IPS-18c (cell line): ENCODE data around the gene GFOD2.

Experiments
- H3K4me3 ChIP-seq: 2 replicates; pipeline ENCODE4 v1.7.0; 2013; ENCODE audit warnings: low read depth, mild to moderate bottlenecking, low read length, moderate library complexity; ENCODE audit not compliant: insufficient read depth
- H3K9me3 ChIP-seq: one replicate; pipeline ENCODE4 v1.6.1; 2013; ENCODE audit warnings: mild to moderate bottlenecking, low read length, moderate library complexity; ENCODE audit not compliant: control insufficient read depth, insufficient read depth

GFOD2 gene

DNA sequence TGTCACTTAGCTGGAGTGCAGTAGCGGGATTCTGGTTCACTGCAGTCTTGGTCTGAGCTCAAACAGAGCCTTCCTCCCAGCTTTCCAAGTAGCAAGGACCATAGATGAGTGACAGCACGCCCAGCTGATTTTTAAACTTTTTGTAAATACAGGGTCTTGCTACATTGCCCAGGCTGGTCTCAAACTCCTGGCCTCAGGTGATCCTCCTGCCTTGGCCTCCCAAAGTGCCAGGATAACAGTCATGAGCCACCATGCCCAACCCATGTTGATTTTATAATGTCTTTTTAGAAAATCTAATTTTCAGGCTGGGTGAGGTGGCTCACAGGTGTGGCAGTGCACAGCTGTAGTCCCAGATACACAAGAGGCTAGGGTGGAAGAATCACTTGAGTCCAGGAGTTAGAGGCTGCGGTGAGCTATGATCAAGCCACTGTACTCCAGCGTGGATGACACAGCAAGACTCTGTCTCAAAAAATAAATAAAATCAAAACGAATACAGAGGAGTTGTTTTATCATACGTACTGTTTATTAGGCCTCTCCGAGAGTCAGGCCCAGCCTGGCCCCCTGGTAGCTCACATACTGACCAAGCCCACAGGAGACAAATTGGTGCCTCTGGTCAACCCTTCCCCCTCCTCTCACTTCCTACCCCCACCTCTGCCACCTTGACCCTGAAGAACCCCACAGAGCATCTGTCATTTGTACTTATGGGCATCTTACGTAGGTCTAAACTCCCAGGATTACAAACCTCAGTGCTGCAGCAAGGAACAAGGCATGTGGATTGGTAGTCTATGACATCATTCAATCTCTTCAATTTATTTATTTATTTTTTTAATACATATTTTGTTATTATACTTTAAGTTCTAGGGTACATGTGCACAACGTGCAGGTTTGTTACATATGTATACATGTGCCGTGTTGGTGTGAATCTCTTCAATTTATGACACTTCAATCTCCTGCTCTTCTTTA, 38.9 kb downstream of the GFOD2 start:
- peaks cover 2% of the 10 kb centered on the region for H3K9me3 ChIP-seq
- no peak overlapping the region for H3K4me3 ChIP-seq

DNA sequence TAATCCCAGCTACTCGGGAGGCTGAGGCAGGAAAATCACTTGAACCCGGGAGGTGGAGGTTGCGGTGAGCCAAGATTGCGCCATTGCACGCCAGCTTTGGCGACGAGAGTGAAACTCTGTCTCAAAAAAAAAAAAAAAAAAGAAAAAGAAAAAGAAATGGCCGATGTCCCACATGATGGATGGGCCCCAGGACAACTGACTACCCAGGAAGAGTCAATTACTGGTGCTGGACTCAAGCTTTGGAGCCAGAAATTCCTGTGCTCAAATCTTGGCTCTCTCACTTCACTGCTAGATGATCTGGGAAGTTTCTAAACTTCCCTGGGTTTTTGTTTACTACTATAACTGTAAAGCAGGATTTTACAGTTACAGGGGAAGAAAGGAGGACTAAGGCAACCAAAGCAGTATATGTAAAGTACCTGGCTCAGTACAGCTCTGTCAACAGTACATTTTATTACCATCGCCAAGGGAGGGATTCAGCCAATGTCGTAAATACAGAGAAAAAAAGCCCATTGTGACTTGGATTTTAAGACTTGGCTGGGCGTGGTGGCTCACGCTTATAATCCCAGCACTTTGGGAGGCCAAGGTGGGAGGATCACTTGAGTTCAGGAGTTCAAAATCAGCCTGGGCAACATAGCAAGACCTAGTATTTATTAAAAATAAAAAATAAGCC, 40.6 kb downstream of the GFOD2 start:
- no peak overlapping the region for H3K4me3 ChIP-seq
- peaks cover 2% of the 10 kb centered on the region for H3K9me3 ChIP-seq

DNA sequence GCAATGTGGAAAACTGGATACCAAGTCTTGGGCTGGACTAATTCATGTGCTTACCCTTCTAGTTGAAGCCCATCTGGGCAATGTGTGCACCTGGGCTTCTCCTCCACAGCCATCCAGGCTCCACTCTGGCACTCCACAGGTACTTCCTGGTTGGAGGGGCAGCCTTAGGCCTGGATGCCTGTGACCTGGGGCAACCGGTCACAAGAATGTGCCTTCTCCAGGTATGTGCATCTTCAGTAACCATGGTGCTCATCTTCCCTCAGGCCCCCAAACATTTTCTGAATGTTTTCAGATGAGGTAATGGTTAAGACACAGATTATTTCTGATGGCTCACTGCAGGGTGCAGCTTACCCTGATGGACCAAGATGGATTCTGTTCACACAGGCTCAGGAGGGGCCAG, 41.4 kb downstream of the GFOD2 start:
- Histone ChIP-seq H3K9me3 (peaks cover 2% of the 10 kb centered on the region), H3K4me3 (no peak overlapping the region)

DNA sequence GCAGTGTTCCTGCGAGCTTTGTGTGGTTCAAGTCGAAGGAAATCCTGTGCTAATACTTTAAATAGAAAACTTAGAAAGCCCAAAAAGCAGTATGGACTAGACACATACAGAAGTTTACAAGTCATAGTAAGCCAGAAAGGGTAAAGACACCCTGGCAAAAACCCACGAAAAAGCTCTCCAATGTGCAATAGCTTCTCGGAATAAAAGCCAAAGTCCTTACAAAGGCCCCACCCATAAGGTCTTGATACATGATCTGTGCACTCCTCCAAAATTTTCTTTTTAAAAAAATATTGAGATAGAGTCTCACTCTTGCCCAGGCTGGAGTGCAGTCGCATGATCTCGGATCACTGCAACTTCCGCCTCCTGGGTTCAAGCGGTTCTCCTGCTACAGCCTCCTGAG, 42.2 kb downstream of the GFOD2 start:
- H3K9me3 ChIP-seq: peaks cover 2% of the 10 kb centered on the region

DNA sequence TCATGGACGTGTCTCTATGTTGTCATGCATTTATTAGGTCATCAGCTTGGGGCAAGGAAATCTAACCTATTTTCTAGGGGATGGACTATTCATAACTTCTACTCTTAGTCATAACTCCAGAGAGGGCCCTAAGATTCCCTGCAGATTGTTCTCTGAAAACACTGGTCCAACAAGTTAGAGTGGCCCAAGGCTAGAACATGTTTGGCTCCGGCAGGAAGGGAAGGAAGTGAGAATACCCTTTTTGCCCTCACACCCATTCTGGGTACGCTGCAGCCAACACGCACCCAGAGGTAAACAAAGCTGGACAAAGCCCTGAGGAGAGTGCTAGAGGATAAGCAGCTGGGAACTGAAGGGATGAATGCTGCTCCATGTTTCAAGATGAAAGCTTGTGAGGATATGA, 42.6 kb downstream of the GFOD2 start:
- H3K9me3 ChIP-seq: peaks cover 2% of the 10 kb centered on the region
- no peak overlapping the region for H3K4me3 ChIP-seq

More for the DNA sequence above, 42.2 kb downstream of the GFOD2 start:
- H3K4me3 ChIP-seq: no peak overlapping the region

DNA sequence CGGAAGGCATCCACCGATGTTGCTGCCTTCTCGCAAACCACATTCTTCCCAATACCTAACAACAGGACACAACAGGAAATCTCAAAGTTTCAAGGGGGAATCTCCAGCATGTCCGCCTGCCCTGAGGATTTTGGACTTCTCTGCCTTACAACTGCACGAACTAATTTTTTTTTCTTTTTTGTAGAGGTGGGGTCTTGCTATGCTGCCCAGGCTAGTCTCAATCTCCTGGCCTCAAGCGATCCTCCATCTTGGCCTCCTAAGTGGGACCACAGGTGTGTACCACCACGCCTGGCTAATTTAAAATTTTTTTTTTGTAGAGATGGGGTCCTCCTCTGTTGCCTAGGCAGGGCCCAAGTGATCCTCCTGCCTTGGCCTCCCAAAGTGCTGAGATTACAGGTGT, 43.1 kb downstream of the GFOD2 start:
- Histone ChIP-seq H3K9me3 (peaks cover 2% of the 10 kb centered on the region), H3K4me3 (no peak overlapping the region)

DNA sequence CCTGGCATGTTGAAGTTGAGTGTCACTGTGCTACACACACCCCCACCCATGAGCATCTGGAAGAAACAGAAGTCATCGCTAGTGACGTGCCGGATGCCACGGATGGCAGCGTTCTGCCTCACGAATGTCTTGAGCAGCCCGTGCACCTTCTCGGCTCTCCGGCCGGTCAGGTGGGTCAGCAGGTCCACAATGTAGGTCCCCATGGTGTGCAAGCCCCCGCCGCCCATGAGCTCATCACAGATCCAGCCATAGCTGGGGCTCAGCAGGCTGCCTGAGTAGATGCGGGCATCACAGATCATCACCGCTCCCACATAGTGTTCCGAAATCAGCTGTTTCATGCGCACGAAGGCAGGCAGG, 43.6 kb downstream of the GFOD2 start:
- Histone ChIP-seq H3K4me3 (no peak overlapping the region), H3K9me3 (peaks cover 2% of the 10 kb centered on the region)

DNA sequence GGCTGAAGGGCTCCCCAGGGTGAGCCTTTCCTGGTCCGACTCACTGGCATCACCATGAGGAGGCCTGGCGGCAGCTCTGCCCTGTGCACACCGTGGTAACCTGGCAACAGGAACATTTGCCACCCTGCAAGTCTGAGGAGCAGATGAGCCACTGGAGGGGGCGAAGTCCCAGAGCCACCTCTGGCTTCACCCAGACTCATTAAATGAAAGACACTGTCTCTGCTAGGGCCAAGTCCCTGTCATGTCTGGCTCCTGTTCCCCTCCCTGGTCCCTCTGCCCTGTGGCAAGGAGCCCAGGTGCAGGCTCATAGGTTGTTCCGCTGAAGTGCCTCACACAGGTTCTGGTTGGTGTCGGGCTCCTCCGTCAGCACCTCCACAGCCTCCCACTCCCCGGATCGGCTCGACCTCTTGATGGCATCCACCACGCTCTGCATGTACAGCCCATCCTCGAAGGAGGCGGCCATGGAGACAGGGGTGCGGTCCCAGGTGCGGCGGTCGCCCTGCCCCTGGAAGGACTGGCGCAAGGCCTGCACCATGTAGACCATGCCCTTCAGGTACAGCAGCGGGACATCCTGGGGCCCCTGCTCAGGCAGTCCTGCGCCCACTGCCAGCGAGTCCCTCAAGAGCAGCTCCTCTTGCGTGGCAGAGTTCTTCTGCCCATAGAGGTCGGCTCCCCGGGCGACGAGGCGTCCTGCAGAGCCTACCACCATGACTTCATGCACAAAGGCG, 44.1 kb downstream of the GFOD2 start:
- Histone ChIP-seq H3K4me3 (no peak overlapping the region), H3K9me3 (peaks cover 2% of the 10 kb centered on the region)

DNA sequence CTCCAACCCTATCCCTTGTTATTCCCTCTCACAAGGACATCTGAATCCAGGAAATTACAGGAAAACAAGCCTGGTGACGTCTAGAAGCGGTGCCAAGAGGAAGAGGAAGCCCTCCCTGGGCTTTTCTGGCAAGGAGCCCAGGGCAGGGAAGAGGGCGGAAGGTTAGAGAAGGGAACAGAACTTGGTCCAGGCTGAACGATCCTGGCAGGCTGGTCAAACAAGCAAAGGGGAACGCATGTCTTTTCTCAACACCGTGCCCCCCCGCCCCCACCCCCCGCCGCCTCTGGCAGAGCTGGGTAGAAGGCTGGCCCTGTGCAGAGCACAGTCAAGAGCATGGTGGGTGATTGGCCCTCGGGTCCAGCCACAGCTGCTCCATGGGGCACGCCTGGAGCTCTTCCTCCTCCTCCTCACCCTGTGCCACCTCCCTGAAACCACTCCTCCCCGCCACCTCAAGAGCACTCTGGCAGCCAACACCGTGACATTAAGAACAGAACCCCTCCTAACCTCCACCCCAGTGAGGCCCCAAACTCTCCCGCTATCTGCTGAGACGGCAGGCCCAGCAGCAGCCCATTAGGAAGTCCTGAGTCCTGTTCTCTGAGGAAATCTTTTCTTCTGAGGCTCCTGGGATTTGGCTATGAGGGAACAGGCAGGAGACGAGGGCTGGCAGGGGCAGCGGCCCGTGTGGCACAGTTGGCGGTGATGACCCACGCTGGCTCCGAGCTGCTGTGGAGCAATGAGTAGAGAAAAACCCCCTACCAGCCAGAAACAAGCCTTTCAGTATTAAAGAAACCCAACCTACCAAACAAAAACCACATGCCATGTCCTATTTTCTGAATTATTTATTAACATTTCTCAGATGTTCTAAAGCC, 45.2 kb downstream of the GFOD2 start:
- peaks cover 2% of the 10 kb centered on the region for H3K9me3 ChIP-seq
- H3K4me3 ChIP-seq: no peak overlapping the region

DNA sequence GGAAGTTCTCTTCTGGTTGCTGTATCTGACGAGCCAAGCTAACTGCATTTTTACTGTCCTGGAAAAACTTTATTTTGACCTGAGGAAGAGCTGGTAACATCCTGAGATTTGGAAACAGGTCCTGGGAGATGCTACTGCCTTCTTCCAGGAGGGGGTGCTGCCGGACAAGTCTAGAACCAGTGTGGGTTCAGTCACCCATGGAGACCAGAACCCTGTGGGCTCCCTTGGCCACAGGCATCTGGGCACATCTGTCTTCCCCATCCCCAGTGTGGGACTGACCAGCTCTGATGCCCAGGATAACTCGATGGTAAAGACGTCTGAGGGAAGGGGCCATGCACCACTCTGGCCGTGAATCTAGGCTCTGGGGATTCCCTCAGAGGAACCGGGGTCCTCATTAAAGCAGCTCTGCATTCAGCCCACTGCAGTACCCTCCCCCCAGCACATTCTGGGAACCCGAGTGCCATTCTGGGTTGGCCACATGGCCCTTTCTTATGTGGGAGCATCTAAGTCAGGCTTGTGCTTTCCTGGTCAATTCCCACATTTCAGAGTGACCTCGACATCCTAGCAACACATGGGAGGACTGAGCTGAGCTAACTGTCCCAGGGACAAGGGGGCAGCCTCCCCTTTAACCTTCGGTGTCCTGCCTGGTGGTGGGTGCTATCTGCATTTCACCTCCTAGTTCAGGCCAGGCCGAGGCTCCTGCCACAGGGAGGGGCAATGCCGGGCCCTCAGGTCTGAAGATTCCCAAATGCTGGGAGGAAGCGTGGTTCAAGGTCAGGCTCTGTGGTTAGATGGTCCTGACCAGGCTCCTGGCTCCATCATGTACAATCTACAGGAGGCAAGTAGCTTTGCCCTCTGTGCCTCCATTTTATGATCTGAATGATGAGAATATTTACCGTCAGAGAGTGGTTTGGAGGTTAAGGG, 46.1 kb downstream of the GFOD2 start:
- Histone ChIP-seq H3K9me3 (peaks cover 2% of the 10 kb centered on the region), H3K4me3 (no peak overlapping the region)

DNA sequence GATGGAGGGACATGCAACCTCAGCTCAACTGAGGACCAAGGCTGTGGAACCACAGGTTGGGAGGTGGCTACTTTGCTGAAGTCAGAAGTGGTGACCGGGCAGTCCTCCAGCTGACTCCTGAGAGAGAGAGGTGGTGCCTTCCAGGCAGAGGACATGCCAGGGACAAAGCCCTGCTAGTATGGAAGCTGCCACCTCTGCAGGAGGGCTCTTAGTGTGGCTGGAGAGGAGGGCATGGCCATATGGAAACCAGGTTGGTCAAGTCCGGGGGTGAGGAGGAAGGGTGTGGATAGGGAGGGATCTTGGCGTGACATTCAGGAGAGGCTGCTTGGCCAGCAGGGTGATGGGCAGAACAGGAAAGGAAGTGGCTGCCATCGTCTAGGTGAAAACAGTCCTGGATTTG, 46.8 kb downstream of the GFOD2 start:
- H3K4me3 ChIP-seq: no peak overlapping the region
- H3K9me3 ChIP-seq: peaks cover 2% of the 10 kb centered on the region

DNA sequence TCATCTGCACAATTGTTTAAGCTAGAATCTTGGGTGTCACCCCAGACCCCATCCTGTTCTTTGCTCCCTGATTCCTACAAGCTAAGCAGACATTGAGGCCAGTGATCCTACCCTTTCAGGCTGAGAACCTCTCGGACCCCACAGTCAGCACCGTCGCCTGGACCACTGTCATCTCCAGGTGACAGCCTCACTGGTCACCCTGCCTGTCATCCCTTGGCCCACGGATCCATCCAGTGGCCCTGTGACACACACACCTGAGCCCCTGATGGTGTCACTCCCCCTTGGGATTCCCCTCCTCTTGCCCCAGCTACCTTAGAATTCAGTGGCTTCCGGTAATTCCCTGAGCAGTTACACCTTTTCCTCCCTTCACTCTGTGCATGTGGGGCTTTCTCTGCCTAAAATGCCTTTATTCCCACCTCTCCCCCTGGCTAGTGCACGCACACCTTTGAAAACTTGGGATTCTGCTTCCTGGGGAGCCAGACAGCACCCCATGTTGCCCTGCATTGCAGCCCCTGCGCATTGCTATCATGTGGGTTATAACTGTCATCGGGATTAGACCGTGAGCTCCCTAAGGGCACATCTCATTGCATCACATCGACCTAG, 49.5 kb downstream of the GFOD2 start:
- Histone ChIP-seq H3K9me3 (no peaks in the 10 kb centered on the region), H3K4me3 (no peak overlapping the region)

DNA sequence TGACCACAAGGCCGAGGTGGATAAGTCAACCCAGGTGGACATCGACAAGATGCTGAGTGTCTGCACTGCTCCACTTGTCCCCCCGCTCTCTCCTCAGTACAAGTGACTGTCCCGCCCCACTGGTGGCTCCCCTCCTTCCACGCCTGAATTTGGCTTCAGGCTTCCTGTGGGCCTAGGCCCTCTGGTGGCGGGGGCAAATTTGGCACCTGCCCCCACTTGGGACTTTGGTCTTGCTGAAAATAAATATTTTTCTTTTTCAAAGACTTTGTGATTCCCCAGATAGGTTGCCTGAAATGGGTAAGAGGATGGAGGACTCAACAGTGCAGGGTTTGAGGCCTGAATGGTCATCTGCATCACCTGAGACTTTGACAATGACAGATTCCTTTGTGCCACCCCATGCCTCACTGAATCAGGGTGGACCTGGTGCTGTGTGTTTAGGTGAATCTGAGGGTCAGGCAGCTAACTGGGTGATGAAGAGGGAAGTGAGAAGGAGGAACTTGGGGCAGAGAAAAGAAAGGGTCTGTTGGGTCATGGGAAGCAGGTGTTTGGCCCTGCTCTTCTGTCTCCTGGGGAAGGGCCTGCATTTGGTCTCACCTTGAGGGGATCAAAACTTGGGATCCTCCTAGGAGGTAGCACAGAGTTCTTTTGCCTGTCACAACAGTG, 50.5 kb downstream of the GFOD2 start:
- no peak overlapping the region for H3K4me3 ChIP-seq
- H3K9me3 ChIP-seq: no peaks in the 10 kb centered on the region

DNA sequence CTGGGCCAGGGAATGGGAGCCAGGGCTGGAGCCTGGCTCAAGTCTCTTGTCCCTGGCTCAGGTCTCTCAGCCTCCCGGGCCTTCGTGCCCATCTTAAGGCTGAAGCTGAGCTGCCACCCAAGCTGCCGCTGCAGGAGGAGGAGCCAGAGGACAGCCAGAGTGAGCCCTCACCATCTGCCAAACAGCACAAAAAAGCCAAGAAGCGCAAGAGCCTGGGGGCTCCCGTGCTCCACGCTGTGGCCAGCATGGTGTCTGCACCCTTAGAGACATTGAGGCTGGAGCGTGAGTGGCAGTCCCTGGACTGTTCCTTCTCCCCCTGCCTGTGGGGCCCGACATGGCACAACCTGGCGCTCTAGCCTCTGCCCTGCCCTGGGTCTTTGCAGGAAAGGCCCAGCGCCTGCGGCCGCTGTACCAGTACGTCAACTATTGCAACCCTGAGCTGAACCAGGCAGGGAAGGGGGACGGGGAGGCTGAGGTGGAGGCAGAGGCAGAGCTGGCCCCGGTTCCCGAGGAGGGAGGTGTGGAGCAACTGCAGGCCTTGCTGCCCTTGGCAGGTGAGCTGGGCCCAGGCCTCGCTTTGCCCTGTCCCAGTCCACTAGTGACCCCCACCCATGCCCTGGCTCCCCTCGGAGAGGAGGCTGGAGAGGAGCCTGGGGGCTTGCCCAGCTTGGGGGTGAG, 51.2 kb downstream of the GFOD2 start:
- Histone ChIP-seq H3K4me3 (0 out of 2 replicates have a peak overlapping the region, but pooled peaks have one; percentile 9), H3K9me3 (no peaks in the 10 kb centered on the region)

DNA sequence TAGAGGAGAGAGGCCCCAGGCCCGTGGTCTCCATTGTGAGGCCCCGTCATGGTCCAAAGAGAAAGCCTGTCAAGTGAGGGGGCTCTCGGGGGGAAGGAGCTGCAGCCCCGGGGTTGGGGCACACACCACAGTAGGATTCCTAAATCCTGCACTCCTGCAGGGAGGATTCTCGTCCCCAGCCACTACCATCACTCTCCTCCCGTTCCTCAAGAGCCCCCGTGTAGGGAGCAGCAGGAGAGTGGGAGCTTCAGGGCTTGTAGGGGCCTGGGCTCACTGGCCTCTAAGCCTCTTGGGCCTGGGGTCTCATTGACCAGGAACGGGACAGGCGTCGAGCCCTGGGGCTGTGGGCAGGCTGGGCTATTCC, 51.7 kb downstream of the GFOD2 start:
- Histone ChIP-seq H3K4me3 (peak overlapping the region; percentile 9), H3K9me3 (no peaks in the 10 kb centered on the region)
